Measurements from ENCODE around the gene TDRD15. TPM values are rescaled to one million over a fixed set of nuclear protein-coding genes. Genes with fewer than 3 reads are reported as not detected.

TDRD15 gene
- not detected in 2 replicates for total RNA-seq

GRCh38 chr2:21123473-21124393 lies at the start of gene TDRD15:
TDRD15 (plus strand) TSS chr2:21123968; CDS start chr2:21137468, 13,500 bp downstream.

Other genes with a start within 250 kb of the TDRD15 start
- gene APOB, start 79.9 kb upstream of the TDRD15 start, total RNA-seq: under 0.01 TPM in 2 replicates

Data from cardiac atrium fibroblast (primary cell).